ENCODE data around the gene STARD3.

STARD3 gene

GRCh38 chr17:39671651-39672521, 34.9 kb downstream of the STARD3 start:
- Histone ChIP-seq H3K23ac (ENCODE audit: low read depth, low read length, poor library complexity) (peak overlapping the region; percentile 1), H4K8ac (ENCODE audit: low read depth, low read length) (no peak overlapping the region), H4K91ac (ENCODE audit: low read depth, low read length, poor library complexity) (no peak overlapping the region), H3K9me3 (replicated peaks in 1 of 2; ENCODE audit: control insufficient read depth in 2 of 2, insufficient read depth in 1 of 2, low read depth in 1 of 2, low read length in 2 of 2) (no peaks in the 10 kb centered on the region), H3K14ac (ENCODE audit: low read length) (no peak overlapping the region), H3K9ac (ENCODE audit: low read depth, low read length, poor library complexity) (no peak overlapping the region), H3K4me3 (ENCODE audit: low read length in 2 of 2) (peak overlapping the region in 1 of 2 donors; percentile 5), H3K27me3 (ENCODE audit: control insufficient read depth in 3 of 3, insufficient read depth in 3 of 3, low read depth in 1 of 3, low read length in 3 of 3) (peaks cover 0 to 27% (median 20%) of the 10 kb centered on the region in 3 experiments), H2BK5ac (ENCODE audit: low read length) (no peak overlapping the region), H3K36me3 (replicated peaks in 1 of 2; ENCODE audit: control insufficient read depth in 2 of 2, insufficient read depth in 2 of 2, low read length in 2 of 2) (peaks cover 3% of the 10 kb centered on the region in 2 donors), H3K79me1 (ENCODE audit: low read depth, low read length) (peaks cover 2% of the 10 kb centered on the region), H3K4me2 (ENCODE audit: insufficient read depth, low read length, poor library complexity, severe bottlenecking) (no peak overlapping the region), H3K4ac (ENCODE audit: low read length) (no peak overlapping the region), H2BK15ac (ENCODE audit: low read length) (no peak overlapping the region), H3K27ac (replicated peaks; ENCODE audit: low read length) (no peak overlapping the region), H3K4me1 (ENCODE audit: control insufficient read depth in 2 of 2, insufficient read depth in 1 of 2, low read depth in 1 of 2, low read length in 2 of 2) (peaks cover 4 to 5% of the 10 kb centered on the region in 2 donors), H2BK12ac (ENCODE audit: low read length) (no peak overlapping the region), H3K18ac (ENCODE audit: low read length) (peak overlapping the region; percentile 44), H2BK120ac (ENCODE audit: low read depth, low read length) (no peak overlapping the region), H2AK5ac (ENCODE audit: low read depth, low read length) (peak overlapping the region; percentile 16), H2AFZ (ENCODE audit: low read length) (no peak overlapping the region)
- DNase-seq (ENCODE audit: low spot score): no peak
- 100% methylated on average over 6 of the region's 19 CpGs; no CpG with 5 or more reads in 1 of the 2 donors for WGBS, 2 donors (ENCODE audit: extremely low coverage in 2 of 2, insufficient read length in 2 of 2, insufficient replicate concordance in 1 of 2)

- Histone ChIP-seq H4K91ac (ENCODE audit: low read depth, low read length, poor library complexity) (no peak overlapping the region), H3K4me1 (ENCODE audit: control insufficient read depth in 2 of 2, insufficient read depth in 1 of 2, low read depth in 1 of 2, low read length in 2 of 2) (peaks cover 1 to 4% of the 10 kb centered on the region in 2 donors), H3K79me1 (ENCODE audit: low read depth, low read length) (peaks cover under 1% of the 10 kb centered on the region), H2BK120ac (ENCODE audit: low read depth, low read length) (no peak overlapping the region), H2AFZ (ENCODE audit: low read length) (no peak overlapping the region), H2BK5ac (ENCODE audit: low read length) (no peak overlapping the region), H2BK12ac (ENCODE audit: low read length) (no peak overlapping the region), H3K9me3 (replicated peaks in 1 of 2; ENCODE audit: control insufficient read depth in 2 of 2, insufficient read depth in 1 of 2, low read depth in 1 of 2, low read length in 2 of 2) (no peaks in the 10 kb centered on the region), H4K8ac (ENCODE audit: low read depth, low read length) (no peak overlapping the region), H3K14ac (ENCODE audit: low read length) (no peak overlapping the region), H3K4ac (ENCODE audit: low read length) (no peak overlapping the region), H3K23ac (ENCODE audit: low read depth, low read length, poor library complexity) (peak overlapping the region; percentile 61), H2AK5ac (ENCODE audit: low read depth, low read length) (peak overlapping the region; percentile 76), H2BK15ac (ENCODE audit: low read length) (no peak overlapping the region), H3K27ac (replicated peaks; ENCODE audit: low read length) (no peak overlapping the region), H3K9ac (ENCODE audit: low read depth, low read length, poor library complexity) (peak overlapping the region; percentile 61), H3K18ac (ENCODE audit: low read length) (peak overlapping the region; percentile 32), H3K27me3 (ENCODE audit: control insufficient read depth in 3 of 3, insufficient read depth in 3 of 3, low read depth in 1 of 3, low read length in 3 of 3) (peaks cover 0 to 20% (median 18%) of the 10 kb centered on the region in 3 experiments), H3K36me3 (replicated peaks in 1 of 2; ENCODE audit: control insufficient read depth in 2 of 2, insufficient read depth in 2 of 2, low read length in 2 of 2) (peaks cover 4 to 8% of the 10 kb centered on the region in 2 donors), H3K4me3 (ENCODE audit: low read length in 2 of 2) (peak overlapping the region in 1 of 2 donors; percentile 5), H3K4me2 (ENCODE audit: insufficient read depth, low read length, poor library complexity, severe bottlenecking) (no peak overlapping the region)
- no CpG with 5 or more reads among the region's 15 CpGs for WGBS, 2 donors (ENCODE audit: extremely low coverage in 2 of 2, insufficient read length in 2 of 2, insufficient replicate concordance in 1 of 2)
- DNase-seq (ENCODE audit: low spot score): no peak
Observed at GRCh38 chr17:39672522-39673334, 35.8 kb downstream of the STARD3 start.

- WGBS, 2 donors (ENCODE audit: extremely low coverage in 2 of 2, insufficient read length in 2 of 2, insufficient replicate concordance in 1 of 2): no CpG with 5 or more reads among the region's 13 CpGs
Observed at GRCh38 chr17:39673335-39674081, 36.6 kb downstream of the STARD3 start.

More at GRCh38 chr17:39673335-39674081, 36.6 kb downstream of the STARD3 start:
- Histone ChIP-seq H3K4me1 (ENCODE audit: control insufficient read depth in 2 of 2, insufficient read depth in 1 of 2, low read depth in 1 of 2, low read length in 2 of 2) (peaks cover 0 to 3% of the 10 kb centered on the region in 2 donors), H3K14ac (ENCODE audit: low read length) (no peak overlapping the region), H2AK5ac (ENCODE audit: low read depth, low read length) (peak overlapping the region; percentile 60), H3K27me3 (ENCODE audit: control insufficient read depth in 3 of 3, insufficient read depth in 3 of 3, low read depth in 1 of 3, low read length in 3 of 3) (peaks cover 0 to 19% (median 15%) of the 10 kb centered on the region in 3 experiments), H2BK120ac (ENCODE audit: low read depth, low read length) (no peak overlapping the region), H3K4me3 (ENCODE audit: low read length in 2 of 2) (no peak overlapping the region), H3K79me1 (ENCODE audit: low read depth, low read length) (no peaks in the 10 kb centered on the region), H3K9ac (ENCODE audit: low read depth, low read length, poor library complexity) (peak overlapping the region; percentile 24), H3K9me3 (replicated peaks in 1 of 2; ENCODE audit: control insufficient read depth in 2 of 2, insufficient read depth in 1 of 2, low read depth in 1 of 2, low read length in 2 of 2) (no peaks in the 10 kb centered on the region), H3K23ac (ENCODE audit: low read depth, low read length, poor library complexity) (no peak overlapping the region), H3K4me2 (ENCODE audit: insufficient read depth, low read length, poor library complexity, severe bottlenecking) (no peak overlapping the region), H4K91ac (ENCODE audit: low read depth, low read length, poor library complexity) (no peak overlapping the region), H3K36me3 (replicated peaks in 1 of 2; ENCODE audit: control insufficient read depth in 2 of 2, insufficient read depth in 2 of 2, low read length in 2 of 2) (peaks cover 4 to 8% of the 10 kb centered on the region in 2 donors), H3K4ac (ENCODE audit: low read length) (no peak overlapping the region), H2BK12ac (ENCODE audit: low read length) (no peak overlapping the region), H2AFZ (ENCODE audit: low read length) (no peak overlapping the region), H2BK5ac (ENCODE audit: low read length) (no peak overlapping the region), H3K18ac (ENCODE audit: low read length) (peak overlapping the region; percentile 27), H2BK15ac (ENCODE audit: low read length) (no peak overlapping the region), H3K27ac (replicated peaks; ENCODE audit: low read length) (no peak overlapping the region), H4K8ac (ENCODE audit: low read depth, low read length) (no peak overlapping the region)
- DNase-seq (ENCODE audit: low spot score): no peak

Measured in neuronal stem cell (in vitro differentiated cells).